A549 treated with GW870086 at 1 μM for 4 hours (cell line): ENCODE results near the gene RIC8B. TPM values are rescaled to one million over a fixed set of nuclear protein-coding genes. Genes with fewer than 3 reads are reported as not detected.

ENCODE experiments used
- total RNA-seq: library from RNA; stranded (reverse); fragments of 200-300 nt; extraction: Qiagen RNA extraction; gene quantifications from 5 replicates; pipeline ENCODE4 v1.2.3, GENCODE V29; 2022; ENCODE audit warnings: low read depth

Gene RIC8B
- 7.1 to 10.6 TPM (median 8.9 TPM) in 5 replicates for total RNA-seq

GRCh38 chr12:106774005-106774807 is at the start of gene RIC8B:
Gene RIC8B, plus strand, starts transcription at chr12:106774682. Its CDS starts 64 bp downstream, at chr12:106774746.

Other genes with a start within 250 kb of the RIC8B start
- not detected in 5 replicates for gene RFX4, start 191.7 kb upstream of the RIC8B start, total RNA-seq
- gene TMEM263, start 181.2 kb downstream of the RIC8B start, total RNA-seq = 26.7 to 31.9 TPM (median 28.2 TPM) in 5 replicates
- gene MTERF2, start 212.5 kb downstream of the RIC8B start, total RNA-seq = 4.0 to 6.3 TPM (median 4.3 TPM) in 5 replicates